Activated T-cell treated with anti-CD3 and anti-CD28 coated beads, Interleukin-2, amount 50 U/mL, for 24 hours (primary cell): ENCODE results near the gene LANCL2.
"Not testable (repeated sequence)": the region's sequence is repeated elsewhere in the genome, so short reads cannot be mapped to it uniquely, and the experiment has no call there.

Source experiments
- DNase-seq: peaks from one replicate; pipeline ENCODE4 v3.0.0-alpha.2; 2020
- H3K27ac Mint-ChIP-seq: 2 replicates; pipeline ENCODE4 v1.8.0; 2020; ENCODE audit warnings: mild to moderate bottlenecking, mixed read lengths
- H3K27me3 Mint-ChIP-seq: 2 replicates; pipeline ENCODE4 v1.8.0; 2020; ENCODE audit warnings: mixed read lengths
- H3K36me3 Mint-ChIP-seq: 2 replicates; pipeline ENCODE4 v1.8.0; 2020; ENCODE audit warnings: low read depth, mixed read lengths
- H3K4me1 Mint-ChIP-seq: 2 replicates; pipeline ENCODE4 v1.8.0; 2020; ENCODE audit warnings: low read depth, mixed read lengths
- H3K4me3 Mint-ChIP-seq: 2 replicates; pipeline ENCODE4 v1.8.0; 2020; ENCODE audit warnings: mild to moderate bottlenecking, moderate library complexity, mixed read lengths
- H3K9me3 Mint-ChIP-seq: 2 replicates; pipeline ENCODE4 v1.8.0; 2020; ENCODE audit warnings: mixed read lengths

The LANCL2 gene

DNA sequence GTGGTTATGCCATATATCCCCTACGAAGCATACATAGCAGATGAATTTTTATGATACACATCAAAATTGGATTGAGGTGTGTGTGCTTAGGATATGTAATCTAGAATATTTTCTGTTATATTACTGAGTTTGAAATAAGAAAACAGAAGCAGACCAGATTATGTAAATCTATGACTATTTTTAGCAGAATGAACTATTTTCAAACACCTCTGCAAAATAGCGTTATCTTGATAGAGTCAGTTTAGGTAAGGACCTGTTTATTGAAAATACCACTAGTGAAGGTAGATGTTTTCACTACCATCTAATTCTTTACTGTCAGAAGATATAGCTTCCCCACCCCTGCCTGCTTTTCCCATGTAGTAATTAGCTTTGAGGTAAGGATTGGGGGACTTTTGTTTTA, 9.1 kb downstream of the LANCL2 start:
- DNase-seq: no peak
- Mint-ChIP-seq H3K4me3 (no peak overlapping the region), H3K4me1 (peaks cover 10% of the 10 kb centered on the region), H3K27ac (no peak overlapping the region), H3K27me3 (no peaks in the 10 kb centered on the region), H3K36me3 (peaks cover 3% of the 10 kb centered on the region), H3K9me3 (no peaks in the 10 kb centered on the region)

GRCh38 chr7:55375237-55375636, 10.1 kb downstream of the LANCL2 start:
- Mint-ChIP-seq H3K27me3 (no peaks in the 10 kb centered on the region), H3K36me3 (peaks cover 3% of the 10 kb centered on the region), H3K4me1 (peaks cover 7% of the 10 kb centered on the region), H3K27ac (no peak overlapping the region), H3K4me3 (no peak overlapping the region), H3K9me3 (no peaks in the 10 kb centered on the region)
- DNase-seq: no peak

- Mint-ChIP-seq H3K9me3 (no peaks in the 10 kb centered on the region), H3K36me3 (peaks cover 5% of the 10 kb centered on the region), H3K4me1 (no peaks in the 10 kb centered on the region), H3K4me3 (no peak overlapping the region), H3K27ac (no peak overlapping the region), H3K27me3 (no peaks in the 10 kb centered on the region)
- DNase-seq: no peak
Observed at GRCh38 chr7:55377162-55377817, 12.2 kb downstream of the LANCL2 start.

DNA sequence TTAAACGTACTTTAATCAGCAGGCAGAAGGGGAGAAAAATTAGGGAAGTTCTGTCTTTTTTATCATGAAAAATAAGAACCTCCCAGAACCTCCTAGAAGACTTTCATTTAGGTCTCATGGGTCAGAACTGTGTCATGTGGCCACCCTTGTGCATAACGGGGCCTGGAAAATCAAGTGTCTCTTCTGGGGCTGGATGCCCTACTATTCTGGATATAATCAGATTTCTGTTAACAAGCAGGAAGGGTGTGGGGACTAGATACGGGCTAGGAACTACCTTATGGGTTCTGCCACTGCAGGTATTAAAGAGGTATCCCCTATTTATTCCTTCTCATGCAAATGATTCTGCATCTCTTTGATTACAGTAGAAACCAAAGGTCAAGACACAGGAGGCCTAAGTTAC, 14.1 kb downstream of the LANCL2 start:
- Mint-ChIP-seq H3K36me3 (peaks cover 6% of the 10 kb centered on the region), H3K4me3 (no peak overlapping the region), H3K9me3 (peaks cover 4% of the 10 kb centered on the region), H3K27ac (no peak overlapping the region), H3K4me1 (no peaks in the 10 kb centered on the region), H3K27me3 (no peaks in the 10 kb centered on the region)
- no peak for DNase-seq

DNA sequence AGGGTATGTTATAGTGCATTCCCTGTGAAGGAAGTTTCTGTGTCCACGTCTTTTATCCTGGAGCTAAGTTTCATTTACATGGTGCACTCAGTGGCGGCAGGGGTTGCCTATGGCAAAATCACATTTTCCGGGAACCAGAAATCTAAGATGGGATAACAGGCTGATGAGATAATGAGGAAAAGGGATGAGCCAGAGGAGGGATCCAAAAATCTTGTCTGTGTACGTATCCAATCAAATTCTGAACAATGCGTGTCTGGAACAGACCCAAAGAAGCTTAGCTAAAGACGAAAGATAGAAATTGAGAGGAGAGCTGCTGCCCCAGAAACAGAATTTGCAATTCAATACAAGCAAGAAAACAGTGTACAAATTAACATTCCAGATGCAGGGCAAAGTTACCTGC, 16.1 kb downstream of the LANCL2 start:
- Mint-ChIP-seq H3K36me3 (peaks cover 21% of the 10 kb centered on the region), H3K4me1 (no peaks in the 10 kb centered on the region), H3K9me3 (peaks cover 17% of the 10 kb centered on the region), H3K27me3 (no peaks in the 10 kb centered on the region), H3K27ac (no peak overlapping the region), H3K4me3 (no peak overlapping the region)
- DNase-seq: no peak

- peaks cover 26% of the 10 kb centered on the region for H3K36me3 Mint-ChIP-seq
- no peak for DNase-seq
- peaks cover 23% of the 10 kb centered on the region for H3K9me3 Mint-ChIP-seq
- H3K4me3 Mint-ChIP-seq: no peak overlapping the region
- H3K27me3 Mint-ChIP-seq: no peaks in the 10 kb centered on the region
- H3K27ac Mint-ChIP-seq: no peak overlapping the region
- H3K4me1 Mint-ChIP-seq: peaks cover 2% of the 10 kb centered on the region
Observed at GRCh38 chr7:55381696-55382095, 16.6 kb downstream of the LANCL2 start.

DNA sequence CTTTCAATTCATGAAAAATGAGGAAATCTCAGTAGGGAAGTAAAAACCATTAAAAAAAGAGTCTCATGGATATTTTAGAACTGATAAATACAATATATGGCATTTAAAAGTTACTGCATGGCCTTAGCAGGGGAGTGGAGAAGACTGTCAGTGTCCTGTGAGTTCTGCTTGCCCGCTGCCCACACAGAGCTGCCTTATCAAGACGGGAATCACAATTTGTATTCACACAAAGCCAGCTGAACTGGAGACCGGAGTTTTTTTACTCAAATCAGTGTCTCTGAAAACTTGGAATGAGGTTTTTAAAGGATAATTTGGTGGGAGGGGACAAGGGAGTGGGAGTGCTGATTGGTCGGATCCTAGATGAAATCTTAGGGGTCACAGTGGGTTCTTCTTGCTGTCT, 17.1 kb downstream of the LANCL2 start:
- DNase-seq: no peak
- H3K27ac Mint-ChIP-seq: no peak overlapping the region
- H3K4me3 Mint-ChIP-seq: no peak overlapping the region

DNA sequence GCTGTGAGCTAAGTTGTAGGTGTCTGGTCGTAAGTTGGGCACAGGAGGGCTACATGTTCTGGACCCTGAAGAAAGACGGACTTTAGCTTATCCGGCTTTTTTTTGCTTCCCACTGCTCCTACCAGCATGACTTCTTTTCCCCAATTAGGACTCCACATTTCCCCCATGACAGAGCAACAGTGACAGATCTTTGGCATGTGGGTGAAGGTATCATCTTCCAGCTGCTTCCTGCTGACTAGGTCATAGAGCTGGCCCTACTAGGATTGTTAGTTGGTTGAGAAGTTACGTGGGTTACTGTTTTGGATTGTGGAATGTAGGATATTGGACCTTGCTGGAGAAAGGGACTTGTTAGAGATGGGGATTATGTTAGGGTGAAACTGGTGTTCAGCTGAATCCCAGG, 21.4 kb downstream of the LANCL2 start:
- no peak overlapping the region for H3K4me3 Mint-ChIP-seq
- peaks cover 59% of the 10 kb centered on the region for H3K36me3 Mint-ChIP-seq
- H3K4me1 Mint-ChIP-seq: peaks cover 20% of the 10 kb centered on the region
- H3K9me3 Mint-ChIP-seq: peaks cover 37% of the 10 kb centered on the region
- no peak for DNase-seq
- peak overlapping the region; percentile 68 for H3K27ac Mint-ChIP-seq
- no peaks in the 10 kb centered on the region for H3K27me3 Mint-ChIP-seq

More for the DNA sequence above, 17.1 kb downstream of the LANCL2 start:
- peaks cover 28% of the 10 kb centered on the region for H3K9me3 Mint-ChIP-seq
- H3K27me3 Mint-ChIP-seq: no peaks in the 10 kb centered on the region
- H3K36me3 Mint-ChIP-seq: peaks cover 31% of the 10 kb centered on the region
- peaks cover 8% of the 10 kb centered on the region for H3K4me1 Mint-ChIP-seq

DNA sequence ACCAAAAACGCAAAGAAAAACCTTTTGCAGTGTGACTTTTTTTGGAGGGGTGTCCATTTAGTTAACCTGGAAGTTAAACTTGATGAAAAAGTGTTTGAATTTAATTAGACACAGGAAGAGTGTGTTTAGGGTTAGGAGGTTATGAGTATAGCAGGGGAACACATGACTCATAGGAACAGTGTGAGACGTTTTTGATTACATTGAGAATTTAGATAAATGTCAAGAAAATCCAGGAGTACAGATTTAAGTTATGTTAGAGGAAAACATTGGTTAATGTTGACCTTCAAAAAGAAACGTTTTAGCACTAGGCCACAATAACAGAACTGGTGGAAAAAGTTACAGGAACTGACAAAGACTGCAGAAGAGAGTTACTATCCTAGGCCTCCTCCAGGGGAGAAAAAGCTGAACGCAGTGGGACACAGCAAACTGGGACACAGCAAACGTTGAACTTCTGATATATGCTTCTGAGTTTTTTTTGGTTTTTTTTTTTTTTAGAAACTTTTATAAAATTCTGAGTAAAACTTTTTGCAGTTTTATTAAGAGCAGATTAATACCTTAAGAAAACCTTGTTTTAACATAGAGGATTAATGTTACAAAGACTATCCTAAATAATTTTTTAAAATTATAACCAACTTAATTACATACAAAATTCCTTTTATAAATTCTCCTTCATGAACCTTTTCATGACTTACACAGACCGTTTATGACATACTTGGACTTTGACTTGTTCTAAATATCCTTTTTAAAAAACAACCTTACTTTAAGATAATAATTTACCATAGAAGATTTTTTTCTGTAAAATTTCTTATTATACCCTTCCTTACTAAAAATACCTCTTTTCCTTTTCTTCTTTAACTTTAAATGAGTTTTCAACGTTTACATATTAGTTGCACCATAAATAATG, 22.2 kb downstream of the LANCL2 start:
- Mint-ChIP-seq H3K4me3 (no peak overlapping the region), H3K27me3 (no peaks in the 10 kb centered on the region), H3K36me3 (peaks cover 61% of the 10 kb centered on the region), H3K4me1 (peaks cover 20% of the 10 kb centered on the region), H3K9me3 (peaks cover 37% of the 10 kb centered on the region), H3K27ac (peak overlapping the region; percentile 68)
- DNase-seq: no peak

DNA sequence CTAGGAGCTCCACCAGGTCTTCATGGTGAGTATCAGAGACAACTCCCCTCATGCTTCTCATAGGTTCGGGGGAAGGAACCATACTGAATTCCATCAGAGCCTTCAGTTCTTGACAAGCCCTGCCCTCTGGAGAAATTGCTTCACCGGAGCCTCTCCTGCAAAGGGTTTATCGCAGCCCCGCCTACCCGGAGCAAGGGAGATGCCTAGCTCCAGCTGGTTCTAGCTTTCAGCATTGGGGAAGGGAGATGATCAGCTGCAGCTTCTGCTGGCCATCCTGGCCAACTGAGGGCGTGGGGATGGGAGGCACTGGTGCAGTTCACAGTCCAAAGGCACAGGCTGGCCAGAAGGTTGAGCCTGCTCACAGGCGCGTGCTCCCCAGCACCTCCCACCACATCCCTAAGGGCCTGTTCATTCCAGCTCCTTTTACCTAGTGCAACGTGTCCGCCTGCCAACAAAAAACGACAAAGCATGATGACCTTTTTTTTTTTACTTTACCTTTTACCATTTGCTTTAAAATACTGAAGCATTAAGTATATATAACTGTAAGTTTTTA, 31.2 kb downstream of the LANCL2 start:
- Mint-ChIP-seq H3K4me3 (no peak overlapping the region), H3K27me3 (no peaks in the 10 kb centered on the region), H3K36me3 (peaks cover 40% of the 10 kb centered on the region), H3K9me3 (no peaks in the 10 kb centered on the region), H3K4me1 (peaks cover 3% of the 10 kb centered on the region), H3K27ac (no peak overlapping the region)
- DNase-seq: no peak

GRCh38 chr7:55397617-55398016, 32.5 kb downstream of the LANCL2 start:
- peaks cover 3% of the 10 kb centered on the region for H3K4me1 Mint-ChIP-seq
- no peaks in the 10 kb centered on the region for H3K9me3 Mint-ChIP-seq
- DNase-seq: no peak
- no peaks in the 10 kb centered on the region for H3K27me3 Mint-ChIP-seq
- H3K36me3 Mint-ChIP-seq: peaks cover 31% of the 10 kb centered on the region
- no peak overlapping the region for H3K4me3 Mint-ChIP-seq
- H3K27ac Mint-ChIP-seq: no peak overlapping the region

- peaks cover 3% of the 10 kb centered on the region for H3K4me1 Mint-ChIP-seq
- DNase-seq: no peak
- H3K9me3 Mint-ChIP-seq: no peaks in the 10 kb centered on the region
- H3K4me3 Mint-ChIP-seq: no peak overlapping the region
- H3K27me3 Mint-ChIP-seq: no peaks in the 10 kb centered on the region
- H3K27ac Mint-ChIP-seq: no peak overlapping the region
- peaks cover 40% of the 10 kb centered on the region for H3K36me3 Mint-ChIP-seq
Observed at GRCh38 chr7:55400191-55400590, 35.1 kb downstream of the LANCL2 start.

- H3K27me3 Mint-ChIP-seq, H3K9me3 Mint-ChIP-seq, H3K27ac Mint-ChIP-seq, H3K4me1 Mint-ChIP-seq, DNase-seq, H3K4me3 Mint-ChIP-seq: not testable (repeated sequence)
- H3K36me3 Mint-ChIP-seq: peaks cover 54% of the 10 kb centered on the region
Observed at GRCh38 chr7:55402506-55402905, 37.4 kb downstream of the LANCL2 start.

DNA sequence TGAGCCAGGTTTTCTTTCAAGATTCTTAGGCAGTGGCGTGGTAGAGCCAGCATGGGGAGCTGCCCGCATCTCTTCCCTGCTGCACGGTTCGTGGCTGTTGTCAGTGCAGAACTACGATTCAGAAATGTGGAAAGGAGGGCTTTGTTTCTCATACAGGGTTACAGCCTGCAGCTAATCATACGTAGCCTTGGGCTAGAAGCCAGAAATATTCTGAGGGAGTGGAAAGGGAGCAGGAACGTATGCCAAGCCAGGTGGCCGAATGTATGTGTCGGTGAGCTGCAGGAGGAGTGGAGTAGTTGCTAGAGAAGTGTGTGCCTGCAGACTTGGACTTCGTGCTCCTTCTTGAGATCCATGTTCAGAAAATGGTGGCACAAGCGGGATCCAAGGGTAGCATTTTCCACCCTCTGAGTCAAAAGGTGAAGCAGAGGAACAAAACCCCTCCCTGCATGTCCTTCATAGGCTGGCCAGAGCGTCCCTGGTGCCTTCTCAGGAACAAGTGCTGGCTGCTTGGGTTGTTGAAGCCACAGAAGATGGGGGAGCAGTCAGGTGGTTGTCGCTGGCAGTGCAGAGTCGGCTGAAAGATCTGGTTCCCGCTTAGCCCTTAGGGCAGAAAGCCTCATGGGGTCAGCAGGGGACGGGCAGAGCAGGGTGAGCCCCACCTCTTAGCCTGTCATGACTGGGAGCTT, 40.9 kb downstream of the LANCL2 start:
- Mint-ChIP-seq H3K27ac (no peak overlapping the region), H3K36me3 (peaks cover 52% of the 10 kb centered on the region), H3K9me3 (no peaks in the 10 kb centered on the region), H3K4me1 (peaks cover 2% of the 10 kb centered on the region), H3K4me3 (no peak overlapping the region), H3K27me3 (no peaks in the 10 kb centered on the region)
- no peak for DNase-seq
